ENCODE data around the gene CYTH4.
"Not testable (repeated sequence)": the region's sequence is repeated elsewhere in the genome, so short reads cannot be mapped to it uniquely, and the experiment has no call there.

CYTH4 gene

DNA sequence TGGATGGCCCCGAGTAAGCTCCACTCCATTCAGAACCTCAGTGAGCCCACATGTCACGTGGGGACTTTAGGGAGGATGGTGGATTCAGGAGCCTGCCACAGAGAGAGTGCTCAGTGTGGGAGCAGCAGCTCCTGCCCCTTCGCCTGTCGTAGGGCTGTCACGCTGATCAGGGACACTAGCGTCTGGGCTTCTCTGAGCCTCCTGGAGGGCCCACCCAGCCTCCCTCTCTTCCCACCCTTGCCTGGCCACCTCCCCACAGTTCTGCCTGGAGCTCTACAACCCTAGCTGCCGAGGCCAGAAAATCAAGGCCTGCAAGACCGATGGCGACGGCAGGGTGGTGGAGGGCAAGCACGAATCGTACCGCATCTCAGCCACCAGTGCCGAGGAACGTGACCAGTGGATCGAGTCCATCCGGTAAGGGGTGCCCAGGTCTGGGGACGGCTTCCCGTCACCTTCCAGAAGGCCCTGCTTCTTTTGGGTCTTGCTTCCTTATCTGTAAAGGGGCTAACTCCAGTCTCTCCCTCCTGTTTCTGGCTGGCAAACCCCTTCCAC lies 29.5 kb downstream of the CYTH4 start:
- DNase-seq = no peak

DNA sequence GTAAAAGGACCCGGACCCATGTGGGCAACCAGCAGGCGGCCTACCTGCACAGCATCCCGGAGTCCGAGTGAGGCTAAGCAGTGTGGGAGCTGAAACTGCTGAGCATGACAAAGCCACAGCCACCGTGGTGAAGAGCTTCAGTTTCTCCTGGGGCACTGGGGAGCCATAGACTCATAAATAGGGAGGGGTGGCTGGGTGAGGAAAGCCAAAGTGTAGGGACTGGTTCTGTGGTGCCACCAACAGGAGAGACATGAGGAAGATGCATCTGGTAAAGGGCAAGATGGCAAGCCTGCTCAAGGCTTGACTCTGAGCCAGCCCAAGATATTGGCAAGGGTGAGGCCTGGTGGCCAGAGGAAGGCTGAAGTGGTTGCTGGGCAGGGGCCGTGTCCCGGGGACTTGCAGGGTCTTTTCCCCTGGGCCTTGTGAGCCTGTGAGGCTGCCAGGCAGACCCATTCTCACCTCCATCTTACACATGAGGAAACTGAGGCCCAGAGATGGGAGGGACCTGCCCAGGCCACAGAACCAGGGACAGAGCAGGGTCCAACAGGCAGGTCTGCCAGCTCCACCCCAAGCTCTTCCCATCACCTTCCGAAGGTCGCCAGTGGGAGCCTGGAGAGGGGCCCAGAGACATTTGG lies 30.4 kb downstream of the CYTH4 start:
- DNase-seq = no peak

DNA sequence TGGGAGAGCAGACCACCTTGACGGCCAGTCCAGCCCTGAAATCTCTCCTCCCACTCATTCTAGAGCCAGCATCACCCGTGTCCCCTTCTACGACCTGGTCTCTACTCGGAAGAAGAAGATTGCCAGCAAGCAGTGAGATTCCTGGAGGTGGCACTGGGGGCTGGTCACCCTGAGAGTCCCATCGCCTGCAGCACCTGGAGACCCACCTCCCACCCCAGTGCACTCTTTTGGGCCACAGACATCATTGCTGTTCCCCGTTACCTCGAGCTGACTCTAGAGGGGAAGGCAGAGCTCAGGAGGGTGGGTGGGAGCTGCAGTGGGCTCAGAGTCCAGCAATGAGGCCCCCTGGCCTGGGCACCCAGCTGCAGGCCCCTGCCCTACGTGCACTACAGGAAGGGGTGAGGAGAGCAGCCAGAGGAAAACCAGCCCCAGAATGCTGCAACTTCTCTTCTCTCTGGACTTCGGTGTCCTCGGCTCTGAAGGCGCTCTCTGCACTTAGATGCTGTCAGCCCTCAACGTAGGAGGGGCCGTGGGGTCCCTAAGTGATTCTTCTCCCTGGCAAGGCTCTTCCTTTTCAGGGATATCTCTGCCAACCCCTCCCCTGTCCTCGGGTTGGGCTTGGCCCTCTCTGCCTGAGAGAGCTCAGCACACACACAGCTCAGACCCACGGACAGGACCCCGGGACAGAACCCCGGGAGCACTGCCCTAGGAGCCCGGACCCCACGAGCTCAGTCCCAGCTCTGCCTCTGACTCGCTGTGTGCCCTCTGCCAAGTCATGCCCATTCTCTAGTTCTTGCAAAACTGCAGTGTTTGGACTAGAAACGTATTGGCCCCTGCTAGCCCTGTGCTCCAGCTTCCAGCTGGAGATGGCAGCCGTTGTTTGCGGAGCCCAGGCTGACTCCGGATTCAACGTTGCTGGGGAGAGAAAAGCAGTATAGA lies 31.3 kb downstream of the CYTH4 start:
- DNase-seq = no peak

DNA sequence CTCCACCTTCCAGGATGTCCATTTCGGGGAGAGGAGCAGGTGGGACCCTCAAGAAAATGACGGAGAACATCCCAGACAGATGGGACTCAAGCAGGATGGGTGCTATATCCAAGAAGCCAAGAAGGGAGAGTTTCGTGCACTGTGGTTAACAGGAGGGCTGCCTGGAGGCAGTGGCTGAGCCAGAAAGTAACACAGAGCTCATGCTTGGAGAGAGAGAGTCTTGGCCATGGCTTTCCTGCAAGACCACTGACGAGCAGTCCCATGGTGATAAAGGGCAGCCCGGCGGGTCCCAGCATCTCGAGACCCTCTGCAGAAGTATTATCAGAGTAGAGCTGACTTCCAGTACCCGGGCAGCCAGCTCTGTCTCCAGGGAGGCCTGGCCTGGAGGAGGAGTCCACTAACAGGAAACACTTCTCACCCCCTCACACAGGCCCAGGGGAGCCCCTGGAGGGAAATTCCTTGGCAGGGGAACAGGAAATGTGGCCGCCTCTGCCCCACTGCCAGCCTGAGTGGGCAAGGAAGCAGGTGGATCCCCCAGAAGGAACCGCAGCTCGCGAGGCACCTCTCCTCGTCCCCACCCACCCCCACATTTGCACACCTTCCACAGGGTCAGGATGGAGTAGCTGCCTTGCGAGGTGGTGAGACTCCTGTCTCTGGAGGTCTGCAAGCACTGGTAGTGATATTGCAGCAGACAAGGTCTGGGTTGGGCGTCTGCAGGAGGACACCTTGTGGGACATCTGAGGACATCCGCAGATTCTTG lies 32.2 kb downstream of the CYTH4 start:
- peak in 1 of 2 donors; percentile 44 for DNase-seq

DNA sequence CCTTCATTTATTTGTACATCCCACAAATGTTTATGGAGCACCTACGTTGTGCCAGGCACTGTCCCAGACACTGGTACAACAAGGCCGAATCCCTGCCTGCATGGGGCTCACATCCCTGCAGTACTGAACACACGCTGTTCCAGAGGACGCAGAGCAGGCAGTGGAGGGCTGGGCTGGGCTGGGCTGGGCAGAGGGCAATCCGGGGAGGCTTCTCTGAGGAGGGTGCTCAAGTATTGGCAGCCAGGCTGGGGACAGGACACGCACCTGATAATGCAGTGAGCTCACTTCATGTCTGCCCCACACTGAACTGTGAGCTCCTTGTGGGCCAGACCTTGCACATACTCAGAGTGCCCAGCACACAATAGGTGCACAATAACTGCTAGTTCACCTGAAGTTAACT lies 34.1 kb downstream of the CYTH4 start:
- DNase-seq = no peak

DNA sequence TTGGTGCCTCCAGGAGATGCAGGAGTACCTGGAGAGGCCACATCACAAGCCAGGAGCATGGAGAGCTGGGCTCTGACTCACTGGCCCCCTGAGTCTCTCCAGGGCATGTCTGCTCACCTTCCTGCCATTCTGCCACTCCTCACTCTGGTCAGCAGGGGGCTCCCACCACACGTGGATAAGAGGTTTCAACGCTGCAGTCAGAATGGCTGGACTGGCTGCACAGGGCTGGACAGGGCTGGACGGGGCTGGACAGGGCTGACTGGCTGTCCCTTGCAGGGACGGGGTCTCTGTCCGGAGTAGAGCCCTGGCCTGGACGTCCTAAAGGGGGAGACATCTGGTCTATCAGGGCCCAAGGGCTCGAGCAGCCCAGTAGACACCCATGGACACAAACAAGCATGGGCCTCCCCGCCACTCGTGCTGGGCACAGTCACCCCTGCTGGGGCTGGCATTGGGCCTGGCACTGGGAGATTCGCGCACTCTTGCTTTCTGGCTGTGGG lies 34.6 kb downstream of the CYTH4 start:
- peak; percentile 56 to 66 for DNase-seq

DNA sequence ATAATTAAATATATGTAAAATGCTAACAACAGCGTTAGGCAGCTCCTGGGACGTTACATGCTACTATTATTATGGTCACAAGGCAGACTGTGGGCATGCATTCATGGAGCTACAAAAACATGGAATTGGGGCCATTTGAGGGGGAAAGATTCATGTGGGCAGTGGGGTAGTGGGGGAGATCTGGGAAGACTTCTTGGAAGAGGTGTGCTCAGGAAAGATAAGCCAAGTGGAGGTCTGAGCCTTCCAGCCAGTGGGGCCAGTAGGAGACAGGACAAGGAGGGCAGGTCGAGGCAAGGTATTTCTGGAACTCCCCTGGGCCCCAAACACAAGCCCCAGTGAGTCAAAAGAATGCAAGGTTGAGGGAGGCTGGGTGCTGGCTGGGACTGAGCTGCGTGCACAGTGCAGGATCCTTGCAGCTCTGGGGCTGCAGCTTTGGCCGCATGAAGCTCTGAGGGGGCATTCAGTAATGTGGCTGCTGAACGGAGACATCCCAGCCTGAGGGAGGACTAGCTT lies 35.4 kb downstream of the CYTH4 start:
- no peak for DNase-seq

DNA sequence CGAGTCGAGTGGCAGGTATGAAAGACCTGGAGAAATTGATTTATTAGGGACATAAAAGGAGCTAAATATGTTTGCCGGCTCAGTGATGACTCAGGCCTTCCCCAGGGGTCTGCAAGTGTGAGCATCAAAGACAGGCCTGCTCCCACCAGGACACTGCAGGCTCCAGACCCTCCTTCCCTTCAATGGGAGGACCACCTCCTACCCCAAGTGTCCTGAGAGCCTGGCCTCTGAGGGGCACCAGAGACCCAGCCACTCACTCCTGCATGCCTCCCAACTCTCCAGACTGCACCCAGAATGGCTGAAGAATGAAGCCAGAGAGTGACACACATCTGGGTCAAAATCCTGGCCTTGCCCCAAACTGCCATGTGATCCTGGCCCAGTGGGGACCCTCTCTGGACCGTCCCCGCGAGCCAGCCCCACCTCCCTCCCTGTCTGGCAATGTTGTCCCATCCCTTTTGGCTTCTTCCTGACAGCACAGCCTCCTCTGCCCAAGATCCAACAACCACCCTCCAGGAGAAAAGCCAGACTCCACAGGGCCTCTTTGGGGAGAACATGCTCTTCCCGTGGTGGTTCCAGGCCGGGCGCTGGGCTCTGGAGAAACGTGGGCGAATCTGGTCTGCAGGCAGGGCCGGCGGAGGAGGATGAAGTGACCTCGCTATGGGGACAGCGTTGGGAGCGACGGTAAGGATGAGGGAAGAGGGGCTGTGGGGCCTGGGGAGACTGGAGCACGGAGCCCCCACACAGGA lies 36.2 kb downstream of the CYTH4 start:
- no peak for DNase-seq

DNA sequence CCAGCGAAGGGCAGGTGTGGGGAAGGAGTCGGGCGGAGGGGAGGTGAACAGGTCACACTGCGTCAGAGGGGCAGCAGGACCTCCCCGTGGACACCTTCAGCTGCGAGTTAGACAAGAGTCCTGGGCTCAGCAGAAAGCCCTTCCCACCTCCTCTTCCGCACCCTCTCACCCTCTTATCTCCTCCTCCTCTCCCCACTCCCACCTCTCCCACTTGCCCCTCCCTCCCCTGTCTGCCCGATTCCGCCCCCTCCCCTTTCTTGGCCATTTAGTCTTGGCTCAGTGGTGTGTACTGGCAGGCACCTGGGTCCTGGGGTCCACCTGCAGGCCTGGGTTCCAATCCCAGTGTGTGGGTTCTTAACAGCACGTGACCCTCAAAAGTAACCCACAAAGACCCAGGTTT lies 37.2 kb downstream of the CYTH4 start:
- no peak for DNase-seq

DNA sequence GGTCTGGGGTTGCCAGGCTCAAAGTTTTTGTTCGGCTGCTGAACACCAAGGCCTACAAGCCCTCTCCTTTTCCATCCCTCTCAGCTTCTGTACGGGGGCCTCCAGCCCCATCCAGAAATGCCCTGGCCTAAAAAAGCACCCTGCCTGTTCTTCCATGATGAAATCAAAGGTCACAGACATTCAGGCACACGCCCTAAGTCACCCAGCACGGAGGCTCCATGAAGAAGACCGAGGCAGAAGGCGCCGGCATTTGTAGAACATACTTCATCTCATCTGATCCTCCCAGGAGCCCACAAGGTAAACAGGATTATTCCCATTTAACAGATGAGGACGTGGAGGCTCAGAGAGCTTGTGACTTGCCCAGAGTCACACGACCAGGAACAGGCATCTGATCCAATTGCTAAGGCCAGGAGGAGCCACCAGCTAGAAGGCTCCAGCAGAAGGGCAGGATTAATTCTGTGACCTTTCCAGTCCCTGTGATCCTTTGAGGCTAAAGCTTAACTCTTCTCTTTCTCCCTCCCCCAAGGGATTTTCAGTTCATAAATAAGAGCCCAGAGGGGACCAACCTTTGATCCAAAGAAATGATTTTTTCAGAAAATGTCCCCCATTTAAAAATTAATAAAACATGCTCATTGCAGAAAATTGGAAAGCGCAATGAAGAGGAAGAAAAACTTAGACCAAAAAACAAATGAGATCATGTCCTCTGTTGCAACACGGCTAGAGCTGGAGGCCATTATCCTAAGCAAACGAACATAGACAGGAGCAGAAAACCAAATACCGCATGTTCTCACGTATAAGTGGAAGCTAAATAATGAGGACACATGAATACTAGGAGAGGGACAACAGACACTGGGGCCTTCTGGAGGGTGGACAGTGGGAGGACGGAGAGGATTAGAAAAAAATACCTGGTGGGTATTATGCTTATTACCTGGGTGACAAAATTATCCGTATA lies 38.7 kb downstream of the CYTH4 start:
- DNase-seq = no peak

DNA sequence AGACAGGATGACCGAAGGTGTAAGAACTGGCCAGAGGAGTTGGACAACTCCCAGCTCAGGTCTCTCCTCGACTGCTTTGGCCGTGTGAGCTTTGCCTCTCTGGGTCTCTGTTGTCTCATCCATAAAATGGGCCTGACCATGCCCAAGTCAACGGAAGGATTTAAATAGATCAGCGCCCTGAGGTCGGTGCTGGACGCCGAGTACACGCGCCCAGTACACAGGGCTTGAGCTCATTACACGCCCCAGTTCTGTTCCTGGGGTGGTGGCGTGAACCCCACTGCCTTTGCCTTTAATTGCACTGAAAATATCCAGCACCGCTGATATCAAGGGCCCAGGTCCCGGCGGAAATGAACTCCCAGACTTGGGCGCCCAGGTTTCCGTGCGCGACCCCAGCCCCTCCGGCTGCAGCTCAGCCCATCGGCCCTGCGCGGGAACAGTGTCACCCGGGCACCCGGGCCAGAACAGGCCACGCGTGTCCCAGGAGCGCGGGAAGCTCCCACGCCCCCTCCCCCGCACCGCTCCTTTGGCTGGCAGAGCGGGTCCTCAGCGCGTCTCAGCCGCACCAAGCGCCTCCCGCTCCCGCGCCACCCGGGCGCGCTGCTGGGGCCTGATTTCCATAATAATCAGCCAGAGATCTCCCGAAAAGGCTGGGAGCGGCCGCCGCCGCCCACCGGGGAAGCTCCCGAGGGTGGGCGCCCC lies 42.2 kb downstream of the CYTH4 start:
- DNase-seq = no peak

DNA sequence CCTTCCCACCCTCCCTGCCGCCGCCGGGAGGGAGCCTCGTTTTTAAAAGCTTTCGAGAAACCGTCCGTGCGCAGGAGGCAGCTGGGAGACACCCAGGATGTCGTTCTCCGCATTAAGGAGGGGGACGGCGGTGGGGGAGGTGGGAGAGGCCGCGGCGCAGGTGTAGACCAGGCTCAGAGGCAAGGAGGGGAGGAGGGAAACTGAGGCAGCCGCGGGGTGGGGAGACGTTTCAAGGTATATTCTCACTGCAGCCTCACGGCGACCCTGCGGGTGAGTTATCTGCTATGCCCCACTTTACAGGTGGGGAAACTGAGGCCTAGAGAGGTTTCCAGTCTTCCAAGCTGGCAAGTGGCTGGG lies 42.7 kb downstream of the CYTH4 start:
- no peak for DNase-seq

DNA sequence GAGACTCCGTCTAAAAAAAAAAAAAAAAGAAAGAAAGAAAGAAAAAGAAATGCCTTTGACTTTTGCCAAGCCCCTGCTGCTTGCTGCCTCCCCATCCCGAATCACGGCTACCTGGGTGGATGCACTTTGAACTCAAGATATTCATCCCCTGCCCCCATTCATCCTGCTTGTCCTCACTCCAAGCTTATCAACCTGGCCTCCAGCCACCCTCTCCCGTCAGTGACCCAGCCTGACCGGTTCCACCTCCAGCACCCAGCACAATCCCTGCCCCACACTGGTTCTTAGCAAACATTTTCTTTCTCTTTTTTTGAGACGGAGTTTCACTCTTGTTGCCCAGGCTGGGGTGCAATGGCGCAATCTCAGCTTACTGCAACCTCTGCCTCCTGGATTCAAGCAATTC lies 44.4 kb downstream of the CYTH4 start:
- DNase-seq = no peak

DNA sequence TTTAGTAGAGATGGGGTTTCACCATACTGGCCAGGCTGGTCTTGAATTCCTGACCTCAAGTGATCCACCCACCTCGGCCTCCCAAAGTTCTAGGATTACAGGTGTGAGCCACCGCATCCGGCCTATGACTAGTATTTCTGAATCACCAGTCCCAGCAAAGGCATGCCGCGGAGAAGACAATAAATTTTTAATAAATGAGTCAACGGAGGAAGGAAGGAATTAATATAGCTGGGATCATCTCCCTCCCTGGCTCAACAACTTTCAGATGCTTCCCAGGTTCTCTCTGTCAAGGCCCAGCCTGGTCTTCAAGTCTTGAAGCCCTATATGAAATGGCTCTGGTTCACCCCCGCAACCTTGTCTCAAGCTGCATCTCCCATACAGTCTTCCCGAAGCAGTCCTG lies 45.7 kb downstream of the CYTH4 start:
- no peak for DNase-seq

DNA sequence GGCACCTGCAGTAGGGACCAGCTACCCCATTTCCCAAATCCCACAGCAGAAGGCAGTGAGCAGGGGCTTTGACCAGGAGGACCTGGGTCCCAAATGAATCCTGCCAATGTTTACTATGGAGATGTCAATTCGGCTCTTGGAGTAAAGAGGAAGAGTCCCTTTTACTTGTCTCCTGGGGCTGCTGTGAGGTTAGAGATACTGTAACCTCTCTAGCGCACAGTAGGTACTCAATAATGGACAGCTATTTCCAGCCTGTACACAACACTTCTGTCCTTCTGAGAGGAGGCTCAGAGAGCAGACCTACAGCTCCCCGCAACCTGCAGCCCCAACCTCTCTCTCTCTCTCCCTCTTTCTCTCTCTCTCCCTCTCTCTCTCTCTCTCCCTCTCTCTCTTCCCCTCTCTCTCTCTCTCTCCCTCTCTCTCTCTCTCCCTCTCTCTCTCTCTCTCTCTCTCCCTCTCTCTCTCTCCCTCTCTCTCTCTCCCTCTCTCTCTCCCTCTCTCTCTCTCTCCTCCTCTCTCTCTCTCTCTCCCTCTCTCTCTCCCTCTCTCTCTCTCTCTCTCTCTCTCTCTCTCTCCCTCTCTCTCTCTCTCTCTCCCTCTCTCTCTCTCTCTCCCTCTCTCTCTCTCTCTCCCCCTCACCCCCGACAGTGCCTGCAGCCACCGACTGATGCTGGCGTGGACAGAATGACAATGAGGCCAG lies 46.4 kb downstream of the CYTH4 start:
- not testable (repeated sequence) for DNase-seq

DNA sequence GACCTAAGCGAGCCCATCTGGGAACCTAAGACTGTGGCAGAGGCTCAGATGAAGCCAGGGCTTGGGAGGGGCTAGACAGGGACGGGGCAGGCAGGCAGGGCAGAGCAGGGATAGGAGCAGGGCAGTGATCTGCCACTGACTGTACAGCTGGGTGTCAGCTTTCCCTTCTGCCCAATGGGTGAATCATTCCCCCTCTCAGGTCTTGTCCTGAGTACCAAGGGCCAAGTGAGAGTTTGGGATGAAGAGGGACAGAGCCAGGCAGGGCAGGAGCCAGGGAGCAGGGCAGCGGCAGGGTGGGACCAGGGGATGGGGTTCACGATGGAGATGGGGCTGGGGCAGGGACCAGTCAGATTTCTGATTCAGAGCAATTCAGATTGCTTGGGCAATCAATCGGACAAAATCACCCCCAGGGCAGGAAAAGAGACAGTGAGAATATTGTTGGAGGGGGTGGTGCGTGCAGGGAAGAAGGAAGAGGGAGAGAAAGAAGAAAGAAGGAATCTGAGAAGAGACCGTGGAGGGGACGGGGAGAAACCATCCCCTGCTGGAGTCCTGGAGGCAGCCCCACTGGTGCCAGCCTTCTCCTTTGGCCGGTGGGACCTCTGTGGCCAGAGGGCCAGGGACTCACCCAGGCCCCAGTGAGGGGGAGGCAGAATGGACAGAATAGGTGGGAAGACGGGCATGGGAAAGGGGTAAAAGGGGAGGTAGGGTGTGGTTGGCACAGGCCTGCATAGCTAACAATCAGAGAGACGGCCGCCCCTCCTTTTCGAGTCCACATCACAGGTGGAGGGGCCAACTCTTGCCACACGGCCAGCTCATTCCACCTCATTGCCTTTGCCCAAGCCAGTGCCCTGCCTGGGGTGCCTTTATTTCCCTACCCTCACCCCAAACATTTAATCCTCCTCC lies 47.2 kb downstream of the CYTH4 start:
- DNase-seq = no peak

DNA sequence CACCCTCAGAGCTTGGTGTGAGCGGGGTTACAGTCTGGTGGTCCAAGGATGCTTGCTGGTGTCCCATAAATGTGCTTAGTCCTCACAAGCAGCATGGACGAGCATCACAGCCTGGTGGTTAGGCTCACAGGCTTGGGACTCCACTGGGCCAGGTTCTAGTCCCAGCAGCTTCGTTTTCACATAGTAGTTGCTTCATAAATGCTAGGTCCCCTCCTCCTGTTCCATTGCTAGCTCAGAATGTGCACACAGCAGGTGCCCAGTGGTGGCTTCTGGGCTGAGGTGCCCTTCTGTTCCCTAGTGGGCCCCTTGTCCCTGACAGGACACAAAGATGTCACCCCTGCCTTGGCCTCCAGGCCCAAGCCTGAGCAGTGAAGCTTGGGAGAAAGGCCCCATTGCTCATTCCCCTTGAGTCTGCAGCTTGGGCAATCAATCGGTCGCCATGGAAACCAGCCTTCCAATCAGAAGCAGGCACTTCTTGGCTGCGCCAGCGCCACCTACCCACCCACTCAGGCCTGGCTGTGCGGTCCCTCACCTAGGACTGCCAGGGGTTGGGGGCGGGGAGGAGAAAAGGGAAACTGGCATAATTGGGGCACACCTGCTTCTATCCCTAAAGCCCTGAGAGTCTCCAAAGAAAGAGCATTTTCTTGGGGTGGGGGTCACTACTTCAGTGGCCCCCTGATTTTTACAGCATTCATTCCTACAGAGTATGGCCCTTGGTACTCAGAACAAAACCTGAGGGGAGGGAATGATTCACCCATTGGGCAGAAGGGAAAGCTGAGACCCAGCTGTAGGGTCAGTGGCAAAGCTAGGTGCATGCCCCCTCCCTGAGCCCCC lies 48.1 kb downstream of the CYTH4 start:
- no peak for DNase-seq

DNA sequence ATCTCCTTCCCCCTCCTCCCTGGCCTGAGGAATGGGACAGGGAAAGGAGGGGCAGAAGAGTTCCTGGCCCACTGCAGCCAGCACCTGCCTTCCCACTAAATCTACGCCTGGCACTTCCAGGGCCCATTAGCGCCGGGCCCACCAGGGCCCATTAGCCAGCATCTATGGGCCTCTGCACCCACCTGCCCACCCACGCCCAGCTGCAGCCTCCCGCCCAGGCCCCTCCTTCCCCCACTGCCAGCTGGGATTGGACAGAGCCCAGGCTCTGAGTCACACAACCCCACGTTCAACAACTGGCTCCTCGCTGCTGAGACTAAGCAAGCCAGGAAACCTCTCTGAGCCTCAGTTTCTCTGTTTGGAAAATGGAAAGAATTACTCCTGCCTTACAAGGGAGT lies 48.7 kb downstream of the CYTH4 start:
- no peak for DNase-seq
